HG02678 (cell line): ENCODE data around the gene NXN.
"Not testable (repeated sequence)": the region's sequence is repeated elsewhere in the genome, so short reads cannot be mapped to it uniquely, and the experiment has no call there.

Source experiments
- ATAC-seq: cut with Tn5 transposase; IDR thresholded peaks from one replicate; pipeline ENCODE4 v1.9.1; 2021; ENCODE audit warnings: mild to moderate bottlenecking, moderate library complexity; ENCODE audit not compliant: unreplicated experiment

NXN gene

DNA sequence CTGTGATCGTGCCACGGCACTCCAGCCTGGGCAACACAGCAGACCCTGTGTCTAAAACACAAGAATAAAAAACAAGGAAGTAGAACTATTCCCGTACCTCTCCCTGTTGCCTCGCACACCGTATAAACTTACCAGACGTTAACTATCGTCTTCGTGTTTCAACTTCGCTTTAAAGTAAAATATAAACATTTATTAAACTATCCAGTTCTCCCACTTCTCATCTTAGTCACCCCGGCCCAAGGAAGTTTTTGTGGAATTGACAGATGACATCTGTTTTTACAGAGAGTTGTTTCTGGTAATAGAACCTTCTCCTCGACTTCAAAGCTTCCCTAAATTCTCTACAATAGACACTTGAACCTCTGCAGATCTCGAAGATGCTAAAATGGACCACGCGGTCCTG is 83.1 kb downstream of the NXN start:
- no peak for ATAC-seq

DNA sequence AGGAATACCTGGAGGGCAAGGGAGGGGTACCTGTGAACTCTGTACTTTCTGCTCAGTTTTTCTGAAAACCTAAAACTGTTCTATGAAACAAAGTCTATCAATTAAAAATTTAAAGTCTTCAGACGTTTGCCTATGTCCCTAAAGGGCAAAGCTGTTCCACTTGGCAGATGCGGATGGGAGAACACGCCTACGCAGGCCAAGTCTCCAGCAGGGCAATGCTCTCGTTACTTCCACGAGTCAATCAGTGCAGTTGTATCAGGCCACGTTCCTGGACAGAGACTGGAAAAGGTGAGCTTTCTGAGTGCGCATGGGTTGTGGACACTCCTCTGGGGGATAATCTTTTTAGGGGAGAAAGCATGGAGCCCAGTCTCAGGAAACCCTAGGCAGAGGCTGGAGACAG is 86.6 kb downstream of the NXN start:
- no peak for ATAC-seq

DNA sequence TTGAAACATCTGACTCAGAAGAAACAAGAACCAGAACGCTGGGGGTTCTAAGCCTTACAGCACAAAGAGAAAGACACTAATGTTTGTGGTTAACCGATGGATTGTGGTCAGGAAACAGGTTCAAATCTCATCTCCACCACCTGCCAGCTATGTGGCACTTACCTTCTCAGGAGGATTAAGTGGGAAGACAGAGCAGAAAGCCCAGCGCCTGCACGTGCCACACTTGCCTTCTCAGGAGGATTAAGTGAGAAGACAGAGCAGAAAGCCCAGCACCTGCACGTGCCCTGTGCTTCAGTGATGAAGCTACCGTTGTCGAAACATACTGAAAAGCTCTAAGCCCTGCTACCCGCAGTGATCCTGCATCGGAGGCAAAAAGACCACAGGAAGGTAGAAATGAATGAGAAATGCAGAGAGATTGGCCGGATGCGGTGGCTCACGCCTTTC is 90.6 kb downstream of the NXN start:
- ATAC-seq: no peak

DNA sequence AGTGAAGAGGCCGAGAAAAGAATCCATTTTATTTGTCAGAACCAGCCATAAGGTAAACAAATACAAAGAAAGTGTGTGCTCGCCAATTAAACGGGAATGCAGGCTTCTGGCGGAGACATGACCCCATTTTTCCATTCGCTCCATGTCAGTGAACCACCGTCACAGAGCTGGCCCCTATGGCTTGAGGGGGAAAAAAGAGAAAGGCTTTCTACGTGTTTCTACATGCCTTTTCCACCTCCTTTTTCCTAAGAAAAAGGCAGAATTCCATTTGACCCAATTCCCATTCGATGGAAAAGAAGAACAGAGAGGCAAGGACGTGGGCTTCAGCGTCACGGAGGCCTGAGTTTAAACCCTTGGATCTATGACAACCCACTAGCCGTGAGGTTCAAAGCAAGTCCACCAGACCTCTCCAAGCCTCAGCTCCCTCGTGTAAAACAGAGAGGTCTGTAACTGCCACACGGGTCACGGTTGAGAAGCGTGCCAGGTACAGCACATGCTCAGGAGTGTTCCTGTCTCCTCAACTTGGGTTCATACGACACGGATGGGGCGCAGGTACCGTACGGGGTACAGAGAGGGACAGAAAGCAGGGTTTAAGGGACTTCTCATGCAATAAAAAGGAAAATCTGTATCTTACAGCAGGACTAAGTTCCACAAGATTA is 91.9 kb downstream of the NXN start:
- ATAC-seq: no peak

DNA sequence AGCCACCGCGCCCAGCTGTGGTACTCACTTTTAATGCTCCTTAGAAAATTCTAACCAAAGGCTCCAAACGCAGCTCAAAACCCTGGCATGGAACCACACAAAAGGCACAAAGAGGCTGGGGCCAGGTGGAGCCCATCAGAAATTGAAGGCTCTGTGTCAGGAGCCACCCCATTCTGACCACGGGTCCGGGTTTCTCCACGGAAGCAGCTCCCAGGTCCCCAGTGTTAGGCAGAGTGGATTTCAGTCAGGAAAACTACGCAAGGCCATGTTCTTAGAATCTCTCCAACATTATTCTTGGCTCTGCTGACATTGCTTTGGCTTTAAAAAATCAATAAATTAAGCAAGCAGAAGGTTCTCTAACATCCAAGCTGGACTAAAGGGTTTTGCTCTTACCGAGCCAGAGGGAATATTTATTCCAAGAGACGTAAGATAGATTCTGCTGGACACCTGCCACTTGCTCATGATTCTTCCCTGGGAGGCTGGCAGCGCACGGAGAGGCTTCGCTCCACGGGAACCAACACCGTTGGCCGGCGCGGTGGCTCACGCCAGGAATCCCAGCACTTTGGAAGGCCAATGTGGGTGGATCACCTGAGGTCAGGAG is 93.5 kb downstream of the NXN start:
- ATAC-seq: no peak

DNA sequence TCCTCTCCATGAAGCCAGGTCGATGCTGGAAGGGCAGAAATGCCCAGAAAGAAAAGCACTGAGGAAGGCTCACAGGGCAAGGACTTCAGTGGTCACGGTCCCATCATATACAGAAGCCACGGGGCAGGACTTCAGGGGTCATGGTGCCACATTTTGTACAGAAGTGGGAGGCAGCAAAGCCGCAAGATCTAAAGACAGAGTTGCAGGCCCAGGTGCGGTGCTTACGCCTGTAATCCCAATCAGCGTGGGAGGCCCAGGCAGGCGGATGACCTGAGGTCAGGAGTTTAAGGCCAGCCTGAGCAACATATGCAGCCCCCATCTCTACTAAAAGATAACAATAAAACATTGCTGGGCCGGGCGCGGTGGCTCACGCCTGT is 96.0 kb downstream of the NXN start:
- ATAC-seq: no peak

DNA sequence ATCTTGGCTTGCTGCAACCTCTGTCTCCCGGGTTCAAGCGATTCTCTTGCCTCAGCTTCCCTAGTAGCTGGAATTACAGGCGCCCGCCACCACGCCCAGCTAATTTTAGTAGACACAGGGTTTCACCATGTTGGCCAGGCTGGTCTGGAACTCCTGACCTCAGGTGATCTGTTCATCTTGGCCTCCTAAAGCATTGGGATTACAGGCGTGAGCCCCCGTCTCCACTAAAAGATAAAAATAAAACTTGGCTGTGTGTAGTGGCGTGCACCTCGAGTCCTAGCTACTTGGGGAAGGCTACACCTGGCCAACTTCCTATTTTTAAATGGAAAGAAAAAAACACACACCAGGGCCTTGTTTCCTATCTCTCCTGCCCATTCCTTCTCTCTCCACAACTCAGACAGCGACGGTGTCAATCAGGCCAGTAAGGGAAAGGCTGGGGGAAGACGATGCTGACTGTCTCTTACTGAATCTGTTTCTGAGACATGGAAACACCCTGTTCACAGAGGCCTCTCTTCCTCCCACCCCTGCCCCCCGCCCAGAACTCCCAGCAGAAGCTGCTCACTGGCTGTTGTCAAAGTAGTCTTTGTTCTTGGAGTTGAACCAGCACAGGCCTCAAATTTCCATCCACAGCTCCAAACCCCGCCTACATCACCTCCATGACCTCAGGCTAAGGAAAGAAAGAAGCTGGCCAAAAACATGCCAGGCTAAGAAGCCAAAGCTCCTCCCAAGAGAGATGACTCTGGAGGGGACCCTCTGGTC is 96.6 kb downstream of the NXN start:
- no peak for ATAC-seq

DNA sequence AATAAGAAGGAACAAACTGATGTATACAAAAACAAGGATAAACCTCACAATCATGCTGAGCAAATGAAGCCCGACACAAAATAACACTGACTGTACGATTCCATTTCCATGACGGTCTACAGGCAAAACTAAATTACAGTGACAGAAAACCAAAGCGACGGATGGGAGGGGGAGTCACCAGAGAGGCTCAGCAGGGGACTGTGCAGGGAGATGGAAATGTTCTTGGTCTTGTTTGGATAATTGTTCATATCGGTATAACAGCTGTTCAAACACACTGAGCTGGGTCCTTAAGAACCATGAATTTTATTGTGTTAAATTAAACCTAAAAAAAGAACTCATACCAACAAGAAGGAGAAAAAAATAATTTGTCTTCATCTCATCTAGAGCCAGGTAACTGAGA is 97.8 kb downstream of the NXN start:
- no peak for ATAC-seq

DNA sequence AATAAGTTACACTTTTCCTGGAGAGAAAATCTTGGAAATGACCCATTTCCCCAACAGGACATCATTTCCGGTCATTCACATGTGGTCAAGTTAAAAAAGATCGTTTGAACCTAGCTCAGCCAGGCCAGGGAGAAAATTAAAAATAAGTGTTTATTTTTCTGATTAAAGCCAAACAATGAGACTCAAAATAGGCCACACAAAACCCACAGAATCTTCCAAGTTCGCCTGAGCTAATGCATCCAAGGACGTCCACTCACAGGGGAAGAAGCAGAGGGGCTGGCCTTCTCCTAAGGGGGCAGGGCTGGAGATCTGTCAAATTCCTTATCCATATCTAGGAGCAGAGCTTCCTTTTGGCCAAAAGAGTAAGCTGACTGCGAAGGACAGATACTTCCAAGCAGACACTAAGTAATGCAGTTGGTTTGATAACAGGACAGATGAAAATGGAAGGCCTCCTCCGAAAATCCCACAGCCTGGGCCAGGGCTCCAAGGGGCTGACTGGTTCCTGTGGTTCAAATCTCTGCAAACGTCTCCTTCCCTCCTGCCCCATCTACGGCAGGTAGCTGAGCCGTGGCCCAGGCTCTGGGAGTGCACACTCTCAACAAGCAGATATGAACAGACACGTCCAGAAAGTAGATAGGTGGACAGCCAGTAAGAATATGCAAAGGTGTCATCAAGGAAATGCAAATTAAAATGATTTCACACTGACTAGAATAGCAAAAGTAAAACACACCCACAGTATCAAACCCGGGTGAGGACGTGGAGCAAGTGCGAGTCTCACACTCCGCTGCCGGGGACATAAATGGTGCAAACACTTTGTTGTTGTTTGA is 98.9 kb downstream of the NXN start:
- ATAC-seq: no peak

DNA sequence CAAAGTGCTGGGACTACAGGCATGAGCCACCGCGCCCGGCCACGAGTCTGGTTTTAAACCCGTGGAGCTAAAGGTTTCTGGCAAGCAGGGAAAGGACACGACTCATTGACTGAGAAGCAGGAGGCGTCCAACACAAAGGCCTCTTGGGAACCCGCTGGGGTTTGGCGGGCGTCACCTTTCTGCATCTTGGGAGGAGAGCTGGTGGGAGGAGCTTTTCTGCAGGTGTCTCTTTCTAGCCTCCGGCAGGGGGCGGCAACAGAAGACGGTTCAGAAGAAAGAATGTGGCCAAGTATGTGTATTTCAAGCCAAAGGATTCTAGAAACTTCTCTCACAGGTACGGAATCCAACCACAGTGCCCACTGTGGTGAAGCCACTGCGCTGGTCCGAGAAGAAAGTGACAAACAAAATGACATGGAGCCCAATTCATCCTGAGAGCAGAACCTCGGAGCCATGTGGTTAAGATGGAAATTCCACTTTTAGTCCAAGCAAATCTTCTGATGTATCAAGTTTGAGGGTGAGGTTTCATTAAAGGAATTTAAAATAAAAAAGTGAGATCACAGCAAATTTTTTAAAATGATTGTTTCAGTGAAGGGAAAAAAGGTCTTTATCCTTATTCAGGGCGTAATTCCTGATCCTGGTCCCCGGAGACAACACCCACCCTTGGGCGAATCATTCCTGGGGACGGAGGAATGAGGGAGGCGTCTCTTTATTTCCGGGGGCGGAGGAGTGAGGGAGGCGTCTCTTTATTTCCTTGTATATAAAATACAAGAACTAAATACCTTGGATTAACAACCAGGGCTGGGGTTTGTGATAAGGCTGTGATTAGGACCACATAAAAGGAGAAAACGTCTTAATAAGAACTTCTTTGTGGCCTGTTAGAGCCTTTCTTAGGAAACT is 99.8 kb downstream of the NXN start:
- no peak for ATAC-seq

DNA sequence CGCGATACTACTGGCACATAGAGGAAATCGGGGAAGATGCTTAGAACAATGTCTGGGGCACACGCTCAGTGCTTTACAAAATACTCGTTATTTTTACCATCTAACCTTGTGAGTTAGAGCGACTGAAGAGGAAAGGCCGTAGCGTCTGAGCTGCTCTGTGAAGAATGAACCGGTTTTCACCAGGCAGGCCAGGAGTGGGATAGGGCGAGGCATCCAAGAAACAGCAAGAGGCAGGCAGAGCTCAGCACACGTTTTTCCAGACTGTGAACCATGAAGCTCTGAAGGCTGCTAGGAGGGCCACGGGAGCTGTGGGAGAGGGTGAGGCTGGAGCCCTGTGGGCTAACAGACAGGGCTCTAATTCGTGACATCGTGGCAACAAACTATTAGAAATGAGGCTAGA is 101.9 kb downstream of the NXN start:
- no peak for ATAC-seq

DNA sequence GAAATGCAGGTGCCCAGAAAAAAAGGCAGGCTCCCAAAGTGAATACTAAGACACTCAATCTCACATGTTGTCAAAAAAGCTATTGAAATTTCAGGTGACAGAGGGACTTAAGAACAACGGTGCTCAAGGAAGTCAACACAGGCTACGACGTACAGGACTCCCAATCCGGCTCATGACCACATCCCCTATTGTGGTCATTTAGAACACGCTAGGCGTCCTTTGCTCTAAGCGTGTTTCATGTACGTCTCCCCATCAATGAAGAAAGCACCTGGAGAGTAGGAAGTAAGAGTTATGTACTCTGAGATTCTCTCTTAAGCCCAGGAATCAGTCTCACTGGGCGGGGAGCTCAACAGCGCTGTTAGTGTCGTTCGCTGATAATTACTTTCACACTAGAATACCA is 103.3 kb downstream of the NXN start:
- no peak for ATAC-seq

DNA sequence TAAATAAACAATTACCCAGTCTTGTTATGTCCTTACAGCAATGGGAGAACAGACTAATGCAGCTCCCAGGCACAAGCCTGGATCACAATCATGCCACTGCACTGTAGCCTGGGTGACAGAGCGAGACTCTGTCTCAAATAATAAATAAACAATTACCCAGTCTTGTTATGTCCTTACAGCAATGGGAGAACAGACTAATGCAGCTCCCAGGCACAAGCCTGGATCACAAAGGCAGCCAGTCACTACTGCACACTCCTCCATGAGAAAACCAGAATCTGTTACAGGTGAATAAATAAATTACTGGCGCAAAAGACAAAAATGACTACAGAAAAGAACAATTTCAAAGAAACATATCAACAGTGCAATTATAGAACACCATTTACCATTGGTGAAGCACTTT is 105.0 kb downstream of the NXN start:
- ATAC-seq: not testable (repeated sequence)

DNA sequence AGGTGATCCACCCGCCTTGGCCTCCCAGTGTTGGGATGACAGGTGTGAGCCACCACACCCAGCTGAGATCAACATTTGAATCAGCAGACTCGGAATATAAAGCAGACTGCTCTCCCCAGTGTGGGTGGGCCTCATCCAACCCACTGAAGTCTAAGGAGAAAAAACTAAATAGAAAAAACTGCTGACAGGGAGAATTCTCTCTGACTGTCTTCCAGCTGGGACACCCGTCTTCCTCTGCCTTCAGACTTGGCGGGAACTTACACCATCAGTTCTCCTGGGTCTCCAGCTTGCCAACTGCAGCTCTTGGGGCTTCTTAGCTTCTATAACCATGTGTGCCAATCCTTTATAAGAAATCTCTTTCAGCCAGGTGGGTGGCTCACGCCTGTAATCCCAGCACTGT is 106.7 kb downstream of the NXN start:
- no peak for ATAC-seq

DNA sequence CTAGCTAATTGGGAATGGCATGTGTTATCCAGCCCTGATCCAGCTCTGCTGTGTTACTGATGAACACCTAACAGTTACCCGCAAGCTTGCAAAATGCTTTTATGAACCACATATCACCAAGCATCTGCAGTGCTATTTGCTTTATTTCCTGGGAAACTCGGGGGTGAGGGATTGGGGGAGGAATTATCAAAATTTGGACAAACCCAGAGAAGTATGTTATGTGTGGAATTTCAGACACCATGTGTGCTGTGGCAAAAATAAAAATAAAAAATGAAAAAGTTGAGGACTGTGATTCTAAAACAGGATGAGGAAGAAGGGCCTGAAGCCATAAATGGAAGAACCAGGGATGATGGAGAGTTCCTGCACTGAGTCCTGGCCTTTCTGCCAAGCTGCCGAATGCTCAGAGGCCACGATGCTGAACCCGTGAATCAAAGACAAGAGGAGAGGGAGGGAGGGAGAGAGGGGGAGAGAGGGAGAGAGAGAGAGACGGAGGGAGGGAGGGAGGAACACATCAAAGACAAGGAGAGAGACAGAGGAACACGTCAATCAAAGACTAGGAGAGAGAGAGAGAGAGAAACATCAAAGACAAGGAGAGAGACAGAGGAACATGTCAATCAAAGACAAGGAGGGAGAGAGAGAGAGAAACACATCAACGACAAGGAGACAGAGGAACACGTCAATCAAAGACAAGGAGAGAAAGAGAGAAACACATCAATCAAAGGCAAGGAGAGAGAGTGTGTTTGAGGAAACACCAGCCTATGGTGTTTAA is 107.6 kb downstream of the NXN start:
- no peak for ATAC-seq

DNA sequence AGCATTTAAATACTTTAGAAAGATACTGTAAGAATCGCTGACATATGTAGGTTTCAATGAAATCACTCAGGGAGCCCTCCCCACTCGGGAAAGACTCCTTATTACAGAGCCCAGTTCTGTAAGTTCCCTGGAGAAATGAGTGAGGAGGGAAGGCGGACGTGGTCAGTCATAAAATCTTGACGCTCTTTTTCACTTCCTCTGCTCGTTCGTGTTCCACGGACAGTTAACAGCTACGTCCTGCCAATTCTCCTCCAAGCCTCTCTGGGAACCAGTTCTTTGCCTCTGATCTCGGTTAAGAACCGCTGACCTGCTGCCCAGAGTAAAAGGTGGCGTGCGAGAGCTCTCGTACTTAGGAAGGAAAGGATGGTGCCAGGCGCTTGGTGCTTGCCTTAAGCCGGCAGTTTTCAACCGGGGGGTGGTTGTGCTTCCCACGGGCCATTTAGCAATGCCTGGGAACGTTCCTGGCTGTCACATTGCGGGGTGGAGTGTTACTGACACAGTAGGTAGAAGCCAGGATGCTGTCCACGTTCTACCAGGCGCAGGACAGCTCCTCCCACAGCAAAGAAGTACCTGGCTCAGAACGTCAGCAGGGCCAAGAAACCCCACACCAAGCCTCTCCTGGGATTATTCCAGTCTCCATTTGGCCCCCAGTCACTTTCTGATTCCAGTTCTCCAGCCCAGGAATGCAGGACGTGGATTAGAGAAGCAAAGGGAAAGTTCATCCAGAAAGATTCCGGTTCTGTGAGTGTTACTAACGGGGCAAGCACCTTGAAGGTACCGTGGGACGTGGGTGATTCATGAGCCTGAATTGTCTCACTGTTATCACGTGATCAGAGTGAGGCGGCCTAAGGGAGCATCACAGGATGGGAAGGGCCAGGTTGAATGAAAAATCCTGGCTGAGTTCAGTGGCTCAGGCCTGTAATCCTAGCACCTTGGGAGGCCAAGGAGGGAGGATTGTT is 109.7 kb downstream of the NXN start:
- no peak for ATAC-seq

DNA sequence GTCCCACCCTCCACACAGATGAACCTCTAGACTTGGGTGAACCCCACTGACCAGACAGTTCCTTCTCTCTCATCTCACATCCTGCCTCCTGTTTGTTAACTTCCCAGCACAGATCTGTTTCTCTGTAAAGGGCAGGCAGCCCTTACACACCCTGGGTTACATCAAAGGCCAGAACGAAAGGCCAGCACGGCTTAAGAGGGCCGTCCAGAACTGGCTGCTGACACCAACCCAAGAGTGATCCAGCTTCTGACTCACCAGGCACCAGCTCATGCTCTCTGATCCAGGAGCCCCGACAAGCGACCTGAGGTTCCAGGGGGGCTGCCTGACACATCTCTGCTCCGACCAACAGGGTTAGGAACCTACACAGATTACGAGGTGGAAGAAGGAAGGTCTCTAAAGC is 110.5 kb downstream of the NXN start:
- ATAC-seq: no peak

DNA sequence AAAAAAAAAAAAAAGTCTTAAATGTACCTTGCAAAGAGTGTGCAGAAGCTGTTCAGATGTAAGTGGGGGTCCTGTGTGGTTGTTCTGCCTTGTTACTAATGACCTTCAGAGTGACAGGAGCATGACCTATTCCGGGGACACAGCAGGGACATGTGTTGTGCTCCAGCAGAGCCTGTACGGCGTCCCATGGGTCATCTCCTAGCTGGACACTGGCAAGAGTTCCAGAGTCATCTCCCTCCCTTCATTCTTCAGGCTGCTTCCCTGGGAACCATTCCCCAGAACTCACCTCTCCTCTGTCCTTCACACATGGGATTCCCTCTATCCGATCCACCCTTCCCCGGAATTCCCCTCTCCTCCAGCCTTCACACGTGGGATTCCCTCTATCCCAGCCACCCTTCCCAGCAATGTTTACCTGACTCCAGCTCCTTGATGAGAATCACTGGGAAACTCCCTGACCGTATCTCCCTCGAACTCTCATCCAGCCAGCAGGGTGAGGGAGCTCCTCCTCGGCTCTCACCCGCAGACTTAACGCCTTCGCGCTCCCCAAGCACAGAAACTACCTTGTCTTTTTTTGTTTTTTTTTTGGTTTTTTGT is 111.6 kb downstream of the NXN start:
- ATAC-seq: no peak
